ENCODE measurements around the gene LASP1.

GRCh38 chr17:38891441-38891840 is 21.6 kb downstream of the LASP1 start:
- TF ChIP-seq RAD21 (IDR thresholded peaks at IDR 0.05; ENCODE audit: low read length) (no peak), RFX5 (IDR thresholded peaks at IDR 0.05; ENCODE audit: low read depth, low read length) (no peak), MAZ (IDR thresholded peaks at IDR 0.05; ENCODE audit: borderline replicate concordance, low read depth, low read length) (no peak), MXI1 (IDR thresholded peaks at IDR 0.05; ENCODE audit: borderline replicate concordance, low read depth, low read length) (no peak), CTCF (conservative IDR thresholded peaks at IDR 0.05; ENCODE audit: low read depth, low read length) (no peak)

Measured in IMR-90 (cell line).